Fibroblast of skin of left biceps (primary cell): ENCODE data around the gene OLIG1.

ENCODE experiments used
- DNase-seq, 2 experiments: peaks; one replicate each; pipeline ENCODE4 v3.0.0-alpha.2; 2013; ENCODE audit warnings: low read depth in 2 of 2

OLIG1 gene, protein sequence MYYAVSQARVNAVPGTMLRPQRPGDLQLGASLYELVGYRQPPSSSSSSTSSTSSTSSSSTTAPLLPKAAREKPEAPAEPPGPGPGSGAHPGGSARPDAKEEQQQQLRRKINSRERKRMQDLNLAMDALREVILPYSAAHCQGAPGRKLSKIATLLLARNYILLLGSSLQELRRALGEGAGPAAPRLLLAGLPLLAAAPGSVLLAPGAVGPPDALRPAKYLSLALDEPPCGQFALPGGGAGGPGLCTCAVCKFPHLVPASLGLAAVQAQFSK

DNA sequence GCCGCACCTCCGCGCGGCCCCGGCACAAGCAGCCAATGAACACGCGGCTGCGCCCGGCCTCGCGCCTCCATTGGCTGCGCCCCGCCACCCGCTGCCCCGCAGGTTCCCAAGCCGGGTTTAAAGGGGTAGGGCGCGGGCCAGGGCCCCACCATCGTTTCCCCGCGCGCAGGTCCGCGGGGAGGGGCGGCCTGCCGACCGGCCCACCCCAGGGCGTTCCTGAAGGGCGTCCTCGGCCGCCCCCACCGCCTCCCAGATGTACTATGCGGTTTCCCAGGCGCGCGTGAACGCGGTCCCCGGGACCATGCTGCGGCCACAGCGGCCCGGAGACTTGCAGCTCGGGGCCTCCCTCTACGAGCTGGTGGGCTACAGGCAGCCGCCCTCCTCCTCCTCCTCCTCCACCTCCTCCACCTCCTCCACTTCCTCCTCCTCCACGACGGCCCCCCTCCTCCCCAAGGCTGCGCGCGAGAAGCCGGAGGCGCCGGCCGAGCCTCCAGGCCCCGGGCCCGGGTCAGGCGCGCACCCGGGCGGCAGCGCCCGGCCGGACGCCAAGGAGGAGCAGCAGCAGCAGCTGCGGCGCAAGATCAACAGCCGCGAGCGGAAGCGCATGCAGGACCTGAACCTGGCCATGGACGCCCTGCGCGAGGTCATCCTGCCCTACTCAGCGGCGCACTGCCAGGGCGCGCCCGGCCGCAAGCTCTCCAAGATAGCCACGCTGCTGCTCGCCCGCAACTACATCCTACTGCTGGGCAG, at the start of gene OLIG1:
TSS of gene OLIG1 (plus strand) at position 148 of the 750 bp plus-strand sequence. CDS start at position 254, 106 bp downstream.
- DNase-seq, result no peak

DNA sequence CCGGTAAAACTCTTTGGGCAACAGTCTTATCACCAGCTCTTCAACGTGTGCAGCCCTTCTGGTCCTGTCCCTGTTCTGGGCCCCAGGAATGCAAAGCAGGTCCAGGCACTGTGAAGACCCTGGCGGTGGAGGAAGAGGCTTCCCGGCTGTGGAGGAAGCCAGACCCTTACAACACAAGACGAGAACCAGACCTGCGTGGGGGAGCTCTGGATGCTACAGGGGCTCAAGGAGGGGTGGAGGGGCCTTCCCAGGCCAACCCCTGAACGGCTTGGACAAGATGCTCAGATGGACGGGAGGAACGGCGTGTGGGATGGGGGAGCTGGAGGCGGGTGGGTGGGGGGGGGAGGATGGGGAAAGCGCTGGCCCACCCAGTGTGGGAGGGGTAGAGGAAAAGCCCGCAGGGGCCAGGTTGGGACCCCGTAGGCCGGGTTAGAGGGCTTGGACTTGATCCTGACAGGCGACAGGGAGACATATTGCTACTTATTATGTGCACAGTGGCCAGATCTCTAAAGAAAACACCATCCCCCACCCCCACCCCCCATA, 49.3 kb upstream of the OLIG1 start:
- no peak for DNase-seq

DNA sequence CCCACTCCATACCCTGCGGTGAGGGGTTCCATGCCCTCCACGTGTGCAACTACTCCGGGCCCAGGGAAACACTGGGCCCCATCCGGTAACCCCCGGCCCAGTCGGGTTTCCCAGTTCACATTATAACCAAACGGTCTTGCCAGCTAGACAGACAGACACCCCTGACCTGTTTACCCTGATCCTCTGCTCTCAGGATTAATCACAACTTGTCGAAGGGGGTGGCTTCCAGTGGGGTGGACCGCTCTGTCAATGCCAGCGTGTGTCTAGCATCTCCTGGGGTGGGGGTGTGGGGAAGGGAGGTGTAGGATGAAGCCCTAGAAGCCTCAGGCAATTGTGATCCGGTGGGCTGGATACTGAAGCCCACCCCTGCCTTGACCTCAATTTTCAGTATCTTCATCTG, 48.8 kb upstream of the OLIG1 start:
- no peak for DNase-seq

DNA sequence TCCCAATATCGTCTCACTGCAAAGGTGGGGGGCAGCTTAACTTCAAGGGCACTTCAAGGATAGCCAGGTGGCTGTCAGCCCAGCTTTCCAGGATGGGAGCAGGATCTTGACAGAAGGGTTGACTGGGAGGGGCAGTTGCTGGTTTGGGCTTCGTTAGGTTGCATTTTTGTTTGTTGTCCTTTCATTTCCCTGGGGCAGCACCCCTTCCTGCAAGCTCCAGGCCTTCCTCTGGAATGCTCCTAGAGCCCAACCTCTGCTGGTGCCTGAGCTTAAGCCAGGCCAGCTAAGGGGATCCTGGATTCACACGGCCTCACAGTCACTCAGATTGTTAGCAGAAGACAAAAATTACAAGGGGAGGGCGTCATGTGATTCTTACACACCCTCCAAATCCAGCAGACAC, 48.3 kb upstream of the OLIG1 start:
- DNase-seq, result no peak

DNA sequence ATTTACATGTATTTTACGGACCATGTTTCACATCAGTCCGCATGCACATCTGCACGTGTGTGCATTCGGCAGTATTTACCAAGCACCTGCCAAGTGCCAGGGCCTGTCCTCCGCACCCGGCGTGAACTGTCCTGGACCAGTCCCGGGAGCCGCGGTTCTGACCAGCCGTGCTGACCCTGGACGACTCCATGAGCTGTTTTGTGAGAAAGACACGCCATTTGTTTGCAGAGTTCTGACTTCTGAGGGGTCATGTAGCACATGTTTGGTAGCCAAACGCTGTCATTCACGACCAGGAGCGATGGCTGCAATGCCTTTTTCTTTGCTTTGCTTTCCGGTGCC, 47.5 kb upstream of the OLIG1 start:
- DNase-seq, result no peak

DNA sequence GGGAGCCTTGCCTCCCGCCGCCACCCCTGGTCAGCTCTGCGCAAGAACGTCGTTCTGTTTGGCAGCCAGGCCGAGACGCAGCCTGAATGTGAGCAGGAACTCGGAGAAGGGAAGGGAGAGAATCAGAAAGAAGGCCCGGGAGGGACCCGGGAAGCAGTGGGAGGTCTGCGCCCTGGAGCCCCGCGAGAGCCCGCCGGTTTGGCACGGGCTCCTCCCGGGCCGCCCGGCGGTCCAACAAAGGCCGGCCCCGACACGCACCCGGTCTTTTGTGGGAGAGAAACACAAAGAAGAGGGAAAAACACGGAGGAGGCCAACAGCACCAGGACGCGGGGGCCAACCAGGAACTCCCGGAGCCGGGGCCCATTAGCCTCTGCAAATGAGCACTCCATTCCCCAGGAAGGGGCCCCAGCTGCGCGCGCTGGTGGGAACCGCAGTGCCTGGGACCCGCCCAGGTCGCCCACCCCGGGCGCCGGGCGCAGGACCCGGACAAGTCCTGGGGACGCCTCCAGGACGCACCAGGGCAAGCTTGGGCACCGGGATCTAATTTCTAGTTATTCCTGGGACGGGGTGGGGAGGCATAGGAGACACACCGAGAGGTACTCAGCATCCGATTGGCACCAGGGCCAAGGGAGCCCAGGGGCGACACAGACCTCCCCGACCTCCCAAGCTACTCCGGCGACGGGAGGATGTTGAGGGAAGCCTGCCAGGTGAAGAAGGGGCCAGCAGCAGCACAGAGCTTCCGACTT, 46.9 kb upstream of the OLIG1 start:
- no peak for DNase-seq

DNA sequence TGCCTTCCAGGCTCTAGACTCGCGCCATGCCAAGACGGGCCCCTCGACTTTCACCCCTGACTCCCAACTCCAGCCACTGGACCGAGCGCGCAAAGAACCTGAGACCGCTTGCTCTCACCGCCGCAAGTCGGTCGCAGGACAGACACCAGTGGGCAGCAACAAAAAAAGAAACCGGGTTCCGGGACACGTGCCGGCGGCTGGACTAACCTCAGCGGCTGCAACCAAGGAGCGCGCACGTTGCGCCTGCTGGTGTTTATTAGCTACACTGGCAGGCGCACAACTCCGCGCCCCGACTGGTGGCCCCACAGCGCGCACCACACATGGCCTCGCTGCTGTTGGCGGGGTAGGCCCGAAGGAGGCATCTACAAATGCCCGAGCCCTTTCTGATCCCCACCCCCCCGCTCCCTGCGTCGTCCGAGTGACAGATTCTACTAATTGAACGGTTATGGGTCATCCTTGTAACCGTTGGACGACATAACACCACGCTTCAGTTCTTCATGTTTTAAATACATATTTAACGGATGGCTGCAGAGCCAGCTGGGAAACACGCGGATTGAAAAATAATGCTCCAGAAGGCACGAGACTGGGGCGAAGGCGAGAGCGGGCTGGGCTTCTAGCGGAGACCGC, 46.3 kb upstream of the OLIG1 start:
- no peak for DNase-seq

DNA sequence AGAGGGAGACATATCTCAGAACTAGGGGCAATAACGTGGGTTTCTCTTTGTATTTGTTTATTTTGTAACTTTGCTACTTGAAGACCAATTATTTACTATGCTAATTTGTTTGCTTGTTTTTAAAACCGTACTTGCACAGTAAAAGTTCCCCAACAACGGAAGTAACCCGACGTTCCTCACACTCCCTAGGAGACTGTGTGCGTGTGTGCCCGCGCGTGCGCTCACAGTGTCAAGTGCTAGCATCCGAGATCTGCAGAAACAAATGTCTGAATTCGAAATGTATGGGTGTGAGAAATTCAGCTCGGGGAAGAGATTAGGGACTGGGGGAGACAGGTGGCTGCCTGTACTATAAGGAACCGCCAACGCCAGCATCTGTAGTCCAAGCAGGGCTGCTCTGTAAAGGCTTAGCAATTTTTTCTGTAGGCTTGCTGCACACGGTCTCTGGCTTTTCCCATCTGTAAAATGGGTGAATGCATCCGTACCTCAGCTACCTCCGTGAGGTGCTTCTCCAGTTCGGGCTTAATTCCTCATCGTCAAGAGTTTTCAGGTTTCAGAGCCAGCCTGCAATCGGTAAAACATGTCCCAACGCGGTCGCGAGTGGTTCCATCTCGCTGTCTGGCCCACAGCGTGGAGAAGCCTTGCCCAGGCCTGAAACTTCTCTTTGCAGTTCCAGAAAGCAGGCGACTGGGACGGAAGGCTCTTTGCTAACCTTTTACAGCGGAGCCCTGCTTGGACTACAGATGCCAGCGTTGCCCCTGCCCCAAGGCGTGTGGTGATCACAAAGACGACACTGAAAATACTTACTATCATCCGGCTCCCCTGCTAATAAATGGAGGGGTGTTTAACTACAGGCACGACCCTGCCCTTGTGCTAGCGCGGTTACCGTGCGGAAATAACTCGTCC, 45.5 kb upstream of the OLIG1 start:
- DNase-seq, result no peak

DNA sequence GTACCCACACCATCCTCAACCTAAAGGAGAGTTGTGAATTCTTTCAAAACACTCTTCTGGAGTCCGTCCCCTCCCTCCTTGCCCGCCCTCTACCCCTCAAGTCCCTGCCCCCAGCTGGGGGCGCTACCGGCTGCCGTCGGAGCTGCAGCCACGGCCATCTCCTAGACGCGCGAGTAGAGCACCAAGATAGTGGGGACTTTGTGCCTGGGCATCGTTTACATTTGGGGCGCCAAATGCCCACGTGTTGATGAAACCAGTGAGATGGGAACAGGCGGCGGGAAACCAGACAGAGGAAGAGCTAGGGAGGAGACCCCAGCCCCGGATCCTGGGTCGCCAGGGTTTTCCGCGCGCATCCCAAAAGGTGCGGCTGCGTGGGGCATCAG, 44.8 kb upstream of the OLIG1 start:
- DNase-seq, result no peak

DNA sequence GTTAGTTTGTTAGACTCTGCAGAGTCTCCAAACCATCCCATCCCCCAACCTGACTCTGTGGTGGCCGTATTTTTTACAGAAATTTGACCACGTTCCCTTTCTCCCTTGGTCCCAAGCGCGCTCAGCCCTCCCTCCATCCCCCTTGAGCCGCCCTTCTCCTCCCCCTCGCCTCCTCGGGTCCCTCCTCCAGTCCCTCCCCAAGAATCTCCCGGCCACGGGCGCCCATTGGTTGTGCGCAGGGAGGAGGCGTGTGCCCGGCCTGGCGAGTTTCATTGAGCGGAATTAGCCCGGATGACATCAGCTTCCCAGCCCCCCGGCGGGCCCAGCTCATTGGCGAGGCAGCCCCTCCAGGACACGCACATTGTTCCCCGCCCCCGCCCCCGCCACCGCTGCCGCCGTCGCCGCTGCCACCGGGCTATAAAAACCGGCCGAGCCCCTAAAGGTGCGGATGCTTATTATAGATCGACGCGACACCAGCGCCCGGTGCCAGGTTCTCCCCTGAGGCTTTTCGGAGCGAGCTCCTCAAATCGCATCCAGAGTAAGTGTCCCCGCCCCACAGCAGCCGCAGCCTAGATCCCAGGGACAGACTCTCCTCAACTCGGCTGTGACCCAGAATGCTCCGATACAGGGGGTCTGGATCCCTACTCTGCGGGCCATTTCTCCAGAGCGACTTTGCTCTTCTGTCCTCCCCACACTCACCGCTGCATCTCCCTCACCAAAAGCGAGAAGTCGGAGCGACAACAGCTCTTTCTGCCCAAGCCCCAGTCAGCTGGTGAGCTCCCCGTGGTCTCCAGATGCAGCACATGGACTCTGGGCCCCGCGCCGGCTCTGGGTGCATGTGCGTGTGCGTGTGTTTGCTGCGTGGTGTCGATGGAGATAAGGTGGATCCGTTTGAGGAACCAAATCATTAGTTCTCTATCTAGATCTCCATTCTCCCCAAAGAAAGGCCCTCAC, 44.2 kb upstream of the OLIG1 start, which contains the start of gene OLIG2:
TSS of gene OLIG2 (plus strand) at position 447 of the 954 bp plus-strand sequence. CDS start 928 bp downstream, outside the sequence.
- peak in 1 of 2 experiments; percentile 6 for DNase-seq

DNA sequence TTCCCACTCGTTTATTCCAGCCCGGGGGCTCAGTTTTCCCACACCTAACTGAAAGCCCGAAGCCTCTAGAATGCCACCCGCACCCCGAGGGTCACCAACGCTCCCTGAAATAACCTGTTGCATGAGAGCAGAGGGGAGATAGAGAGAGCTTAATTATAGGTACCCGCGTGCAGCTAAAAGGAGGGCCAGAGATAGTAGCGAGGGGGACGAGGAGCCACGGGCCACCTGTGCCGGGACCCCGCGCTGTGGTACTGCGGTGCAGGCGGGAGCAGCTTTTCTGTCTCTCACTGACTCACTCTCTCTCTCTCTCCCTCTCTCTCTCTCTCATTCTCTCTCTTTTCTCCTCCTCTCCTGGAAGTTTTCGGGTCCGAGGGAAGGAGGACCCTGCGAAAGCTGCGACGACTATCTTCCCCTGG, 43.5 kb upstream of the OLIG1 start:
- no peak for DNase-seq

DNA sequence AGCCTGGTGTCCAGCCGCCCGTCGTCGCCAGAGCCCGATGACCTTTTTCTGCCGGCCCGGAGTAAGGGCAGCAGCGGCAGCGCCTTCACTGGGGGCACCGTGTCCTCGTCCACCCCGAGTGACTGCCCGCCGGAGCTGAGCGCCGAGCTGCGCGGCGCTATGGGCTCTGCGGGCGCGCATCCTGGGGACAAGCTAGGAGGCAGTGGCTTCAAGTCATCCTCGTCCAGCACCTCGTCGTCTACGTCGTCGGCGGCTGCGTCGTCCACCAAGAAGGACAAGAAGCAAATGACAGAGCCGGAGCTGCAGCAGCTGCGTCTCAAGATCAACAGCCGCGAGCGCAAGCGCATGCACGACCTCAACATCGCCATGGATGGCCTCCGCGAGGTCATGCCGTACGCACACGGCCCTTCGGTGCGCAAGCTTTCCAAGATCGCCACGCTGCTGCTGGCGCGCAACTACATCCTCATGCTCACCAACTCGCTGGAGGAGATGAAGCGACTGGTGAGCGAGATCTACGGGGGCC, 43.0 kb upstream of the OLIG1 start:
- DNase-seq, result no peak

DNA sequence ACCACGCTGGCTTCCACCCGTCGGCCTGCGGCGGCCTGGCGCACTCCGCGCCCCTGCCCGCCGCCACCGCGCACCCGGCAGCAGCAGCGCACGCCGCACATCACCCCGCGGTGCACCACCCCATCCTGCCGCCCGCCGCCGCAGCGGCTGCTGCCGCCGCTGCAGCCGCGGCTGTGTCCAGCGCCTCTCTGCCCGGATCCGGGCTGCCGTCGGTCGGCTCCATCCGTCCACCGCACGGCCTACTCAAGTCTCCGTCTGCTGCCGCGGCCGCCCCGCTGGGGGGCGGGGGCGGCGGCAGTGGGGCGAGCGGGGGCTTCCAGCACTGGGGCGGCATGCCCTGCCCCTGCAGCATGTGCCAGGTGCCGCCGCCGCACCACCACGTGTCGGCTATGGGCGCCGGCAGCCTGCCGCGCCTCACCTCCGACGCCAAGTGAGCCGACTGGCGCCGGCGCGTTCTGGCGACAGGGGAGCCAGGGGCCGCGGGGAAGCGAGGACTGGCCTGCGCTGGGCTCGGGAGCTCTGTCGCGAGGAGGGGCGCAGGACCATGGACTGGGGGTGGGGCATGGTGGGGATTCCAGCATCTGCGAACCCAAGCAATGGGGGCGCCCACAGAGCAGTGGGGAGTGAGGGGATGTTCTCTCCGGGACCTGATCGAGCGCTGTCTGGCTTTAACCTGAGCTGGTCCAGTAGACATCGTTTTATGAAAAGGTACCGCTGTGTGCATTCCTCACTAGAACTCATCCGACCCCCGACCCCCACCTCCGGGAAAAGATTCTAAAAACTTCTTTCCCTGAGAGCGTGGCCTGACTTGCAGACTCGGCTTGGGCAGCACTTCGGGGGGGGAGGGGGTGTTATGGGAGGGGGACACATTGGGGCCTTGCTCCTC, 42.3 kb upstream of the OLIG1 start:
- DNase-seq, result no peak

DNA sequence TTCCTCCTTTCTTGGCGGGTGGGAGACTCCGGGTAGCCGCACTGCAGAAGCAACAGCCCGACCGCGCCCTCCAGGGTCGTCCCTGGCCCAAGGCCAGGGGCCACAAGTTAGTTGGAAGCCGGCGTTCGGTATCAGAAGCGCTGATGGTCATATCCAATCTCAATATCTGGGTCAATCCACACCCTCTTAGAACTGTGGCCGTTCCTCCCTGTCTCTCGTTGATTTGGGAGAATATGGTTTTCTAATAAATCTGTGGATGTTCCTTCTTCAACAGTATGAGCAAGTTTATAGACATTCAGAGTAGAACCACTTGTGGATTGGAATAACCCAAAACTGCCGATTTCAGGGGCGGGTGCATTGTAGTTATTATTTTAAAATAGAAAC, 41.7 kb upstream of the OLIG1 start:
- DNase-seq, result no peak

DNA sequence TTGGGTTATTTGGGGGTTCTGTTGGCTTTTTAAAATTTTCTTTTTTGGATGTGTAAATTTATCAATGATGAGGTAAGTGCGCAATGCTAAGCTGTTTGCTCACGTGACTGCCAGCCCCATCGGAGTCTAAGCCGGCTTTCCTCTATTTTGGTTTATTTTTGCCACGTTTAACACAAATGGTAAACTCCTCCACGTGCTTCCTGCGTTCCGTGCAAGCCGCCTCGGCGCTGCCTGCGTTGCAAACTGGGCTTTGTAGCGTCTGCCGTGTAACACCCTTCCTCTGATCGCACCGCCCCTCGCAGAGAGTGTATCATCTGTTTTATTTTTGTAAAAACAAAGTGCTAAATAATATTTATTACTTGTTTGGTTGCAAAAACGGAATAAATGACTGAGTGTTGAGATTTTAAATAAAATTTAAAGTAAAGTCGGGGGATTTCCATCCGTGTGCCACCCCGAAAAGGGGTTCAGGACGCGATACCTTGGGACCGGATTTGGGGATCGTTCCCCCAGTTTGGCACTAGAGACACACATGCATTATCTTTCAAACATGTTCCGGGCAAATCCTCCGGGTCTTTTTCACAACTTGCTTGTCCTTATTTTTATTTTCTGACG, 41.1 kb upstream of the OLIG1 start:
- no peak for DNase-seq

DNA sequence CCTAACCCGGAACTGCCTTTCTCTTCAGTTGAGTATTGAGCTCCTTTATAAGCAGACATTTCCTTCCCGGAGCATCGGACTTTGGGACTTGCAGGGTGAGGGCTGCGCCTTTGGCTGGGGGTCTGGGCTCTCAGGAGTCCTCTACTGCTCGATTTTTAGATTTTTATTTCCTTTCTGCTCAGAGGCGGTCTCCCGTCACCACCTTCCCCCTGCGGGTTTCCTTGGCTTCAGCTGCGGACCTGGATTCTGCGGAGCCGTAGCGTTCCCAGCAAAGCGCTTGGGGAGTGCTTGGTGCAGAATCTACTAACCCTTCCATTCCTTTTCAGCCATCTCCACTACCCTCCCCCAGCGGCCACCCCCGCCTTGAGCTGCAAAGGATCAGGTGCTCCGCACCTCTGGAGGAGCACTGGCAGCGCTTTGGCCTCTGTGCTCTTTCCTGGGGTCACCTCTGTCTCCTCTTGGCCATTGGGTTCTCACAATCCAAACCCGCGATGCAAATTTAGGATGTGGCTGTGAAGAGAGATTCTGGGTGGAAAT, 40.5 kb upstream of the OLIG1 start:
- no peak for DNase-seq

DNA sequence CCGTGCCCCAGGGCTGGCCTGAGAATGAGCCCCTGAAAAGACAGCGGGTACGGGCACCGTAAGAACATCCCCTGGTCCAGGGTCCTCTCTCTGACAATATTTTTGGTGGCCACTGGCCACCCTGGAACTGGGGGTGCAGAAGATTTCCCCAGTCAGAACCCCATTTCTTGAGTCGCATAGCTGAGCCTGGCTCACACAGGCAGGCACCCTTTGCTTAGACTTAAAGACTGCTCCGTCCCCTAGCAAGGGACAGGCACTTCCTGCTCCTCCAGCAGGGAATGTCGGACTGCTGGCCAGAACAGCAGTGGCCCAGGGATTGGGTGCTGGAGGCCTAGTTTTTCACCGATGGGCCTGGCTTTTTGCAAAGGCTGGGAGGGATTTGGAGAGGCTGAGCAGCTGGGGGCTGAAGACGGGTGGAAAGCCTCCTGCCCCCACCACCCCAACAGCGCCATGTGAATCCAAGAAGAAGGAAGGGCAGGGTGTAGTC, 39.9 kb upstream of the OLIG1 start:
- DNase-seq, result no peak

DNA sequence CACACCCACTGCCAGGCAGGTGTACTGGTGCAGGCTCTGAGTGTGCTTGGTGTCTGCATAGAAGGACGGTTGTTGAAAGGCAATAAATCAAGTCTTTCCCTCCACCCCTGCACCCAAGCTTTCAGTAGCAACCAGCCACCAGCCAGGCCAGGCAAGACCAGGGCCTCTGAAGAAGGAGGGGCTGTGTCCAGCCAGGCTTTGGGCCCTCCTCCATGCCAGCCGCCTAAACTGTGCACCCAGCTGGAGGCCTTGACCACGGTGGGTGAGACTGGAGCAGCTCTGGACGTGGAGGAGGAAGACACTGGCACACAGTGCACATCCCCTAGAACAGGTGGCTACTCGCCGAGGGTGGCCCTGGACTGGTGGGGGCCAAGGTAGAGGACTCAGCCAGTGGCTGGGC, 39.3 kb upstream of the OLIG1 start:
- DNase-seq, result no peak
